GM18502 (cell line): ENCODE results near the gene ZFAND3.
"Not testable (repeated sequence)": the region's sequence is repeated elsewhere in the genome, so short reads cannot be mapped to it uniquely, and the experiment has no call there.

Experiments
- ATAC-seq: cut with Tn5 transposase; IDR thresholded peaks from one replicate; pipeline ENCODE4 v1.9.1; 2021; ENCODE audit warnings: mild to moderate bottlenecking; ENCODE audit not compliant: unreplicated experiment, poor library complexity

The ZFAND3 gene

DNA sequence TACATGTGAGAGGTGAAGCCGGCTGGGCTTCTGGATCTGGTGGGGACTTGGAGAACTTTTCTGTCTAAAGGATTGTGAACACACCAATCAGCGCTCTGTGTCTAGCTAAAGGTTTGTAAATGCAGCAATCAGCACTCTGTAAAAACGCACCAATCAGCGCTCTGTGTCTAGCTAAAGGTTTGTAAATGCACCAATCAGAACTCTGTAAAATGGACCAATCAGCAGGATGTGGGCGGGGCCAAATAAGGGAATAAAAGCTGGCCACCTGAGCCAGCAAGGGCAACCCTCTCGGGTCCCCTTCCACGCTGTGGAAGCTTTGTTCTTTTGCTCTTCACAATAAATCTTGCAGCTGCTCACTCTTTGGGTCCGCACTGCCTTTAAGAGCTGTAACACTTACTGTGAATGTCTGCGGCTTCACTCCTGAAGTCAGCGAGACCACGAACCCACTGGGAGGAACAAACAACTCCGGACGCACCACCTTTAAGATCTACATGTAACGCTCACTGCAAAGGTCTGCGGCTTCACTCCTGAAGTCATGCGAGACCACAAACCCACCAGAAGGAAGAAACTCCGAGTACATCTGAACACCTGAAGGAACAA is 143.1 kb downstream of the ZFAND3 start:
- ATAC-seq = not testable (repeated sequence)

DNA sequence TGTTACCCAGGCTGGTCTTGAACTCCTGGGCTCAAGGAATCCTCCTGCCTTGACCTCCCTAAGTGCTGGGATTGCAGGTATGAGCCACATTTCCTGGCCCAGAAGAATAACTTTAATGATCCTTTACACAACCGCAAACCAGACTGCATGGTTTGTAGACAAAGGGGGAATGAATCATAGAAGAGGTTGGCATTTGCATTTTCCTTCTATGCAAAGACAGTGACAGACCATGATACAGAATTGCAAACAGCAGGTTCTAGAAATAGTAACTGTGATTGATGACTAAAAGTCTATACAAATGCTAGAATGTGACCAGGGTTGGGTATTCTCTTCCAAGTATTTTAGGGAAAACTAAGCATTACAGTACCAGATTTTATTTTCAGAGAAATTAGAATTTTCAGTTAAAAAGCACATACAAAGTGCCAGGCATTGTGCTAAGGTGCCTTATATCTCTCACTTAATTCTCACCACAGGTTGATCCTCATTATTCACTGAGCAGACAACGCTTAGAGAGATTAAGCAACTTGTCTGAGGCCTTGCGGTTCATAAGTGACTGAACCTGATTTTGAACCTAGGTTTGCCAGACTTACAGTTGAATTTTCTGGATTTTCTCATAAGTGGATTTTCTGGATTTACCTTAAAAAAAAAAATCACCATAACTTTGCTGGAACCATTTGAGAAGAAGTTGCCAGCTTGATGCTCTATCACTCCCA is 146.6 kb downstream of the ZFAND3 start:
- ATAC-seq = no peak

DNA sequence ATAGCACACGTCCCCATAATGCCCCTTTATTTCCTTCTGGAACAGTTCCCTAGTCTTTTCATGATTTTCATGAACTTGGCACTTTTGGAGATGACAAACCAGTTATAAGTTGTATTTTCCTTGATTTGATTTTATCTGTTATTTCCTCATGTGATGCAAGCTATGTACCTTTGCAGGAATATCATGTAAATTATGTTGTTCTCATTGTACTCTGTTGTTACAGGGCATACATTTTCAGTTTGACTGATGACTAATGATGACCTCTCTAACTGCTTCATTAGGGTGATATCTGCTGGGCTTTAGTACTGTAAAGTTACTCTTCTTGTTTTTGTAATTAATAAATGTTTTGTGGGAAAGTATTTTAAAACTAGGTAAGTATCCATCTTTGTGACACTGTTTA is 147.3 kb downstream of the ZFAND3 start:
- no peak for ATAC-seq

DNA sequence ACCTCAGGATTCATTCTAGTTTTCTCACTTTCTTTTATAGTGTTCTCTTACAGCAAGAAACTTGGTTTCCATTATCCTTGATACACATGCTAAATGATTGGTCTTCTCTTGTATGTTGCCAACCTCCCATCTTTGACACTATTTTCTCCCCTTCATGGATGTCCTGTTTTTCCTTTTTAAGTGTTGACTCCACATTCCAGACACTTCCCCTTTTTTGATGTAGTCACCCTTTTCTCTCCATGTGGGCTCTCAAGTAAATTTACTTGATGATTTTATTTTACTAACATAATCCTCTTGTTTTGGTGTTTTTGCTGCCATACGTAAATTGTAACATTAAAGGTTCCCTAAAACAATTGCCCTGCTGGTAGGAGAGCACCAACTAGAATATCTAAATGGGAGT is 148.1 kb downstream of the ZFAND3 start:
- ATAC-seq = no peak

DNA sequence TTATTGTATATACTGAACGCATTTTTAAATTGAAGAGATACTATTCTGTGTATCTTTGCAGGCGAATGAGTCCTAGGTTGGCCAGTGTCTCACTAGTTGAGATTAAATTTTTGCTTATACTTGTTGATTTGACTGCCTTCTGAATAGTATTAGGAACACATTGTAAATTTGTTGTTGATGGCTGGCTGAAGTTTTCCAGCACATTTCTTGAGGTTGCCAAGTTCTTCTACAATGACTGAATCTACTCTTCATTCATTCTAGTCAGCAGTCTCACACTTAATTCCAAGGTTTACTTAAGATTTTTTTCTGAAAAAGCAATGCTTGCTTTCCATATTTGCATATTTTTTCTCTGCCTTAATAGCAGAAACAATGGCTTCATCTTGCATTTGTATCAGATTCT is 151.7 kb downstream of the ZFAND3 start:
- no peak for ATAC-seq

DNA sequence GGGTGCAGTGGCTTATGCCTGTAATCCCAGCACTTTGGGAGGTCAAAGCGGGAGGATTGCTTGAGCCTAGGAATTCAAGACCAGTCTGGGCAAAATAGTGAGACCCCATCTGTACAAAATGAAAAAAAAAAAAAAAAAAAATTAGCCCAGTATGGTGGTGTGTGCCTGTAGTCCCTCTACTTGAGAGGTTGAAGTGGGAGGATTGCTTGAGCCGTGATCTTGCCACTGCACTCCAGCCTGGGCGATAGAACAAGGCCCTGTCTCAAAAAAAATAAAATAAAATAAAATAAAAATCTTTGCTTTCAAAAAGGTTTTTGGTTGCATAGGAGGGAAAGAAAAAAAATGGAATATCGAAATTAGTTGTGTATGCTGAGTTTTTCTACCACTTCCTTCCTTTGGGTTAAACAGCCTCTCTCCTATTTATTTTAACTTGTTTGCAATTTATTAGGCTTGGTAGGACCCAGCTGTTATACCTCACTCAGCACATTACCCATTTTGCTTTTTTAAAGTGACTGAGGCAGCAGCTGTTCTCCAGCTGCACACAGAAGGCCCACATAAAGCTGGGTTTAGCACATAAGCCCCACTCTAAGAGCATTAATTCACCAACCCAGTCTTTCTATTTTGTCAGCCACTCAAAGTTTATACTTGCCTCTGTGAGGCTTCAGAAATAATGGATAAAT is 152.3 kb downstream of the ZFAND3 start:
- ATAC-seq = no peak

DNA sequence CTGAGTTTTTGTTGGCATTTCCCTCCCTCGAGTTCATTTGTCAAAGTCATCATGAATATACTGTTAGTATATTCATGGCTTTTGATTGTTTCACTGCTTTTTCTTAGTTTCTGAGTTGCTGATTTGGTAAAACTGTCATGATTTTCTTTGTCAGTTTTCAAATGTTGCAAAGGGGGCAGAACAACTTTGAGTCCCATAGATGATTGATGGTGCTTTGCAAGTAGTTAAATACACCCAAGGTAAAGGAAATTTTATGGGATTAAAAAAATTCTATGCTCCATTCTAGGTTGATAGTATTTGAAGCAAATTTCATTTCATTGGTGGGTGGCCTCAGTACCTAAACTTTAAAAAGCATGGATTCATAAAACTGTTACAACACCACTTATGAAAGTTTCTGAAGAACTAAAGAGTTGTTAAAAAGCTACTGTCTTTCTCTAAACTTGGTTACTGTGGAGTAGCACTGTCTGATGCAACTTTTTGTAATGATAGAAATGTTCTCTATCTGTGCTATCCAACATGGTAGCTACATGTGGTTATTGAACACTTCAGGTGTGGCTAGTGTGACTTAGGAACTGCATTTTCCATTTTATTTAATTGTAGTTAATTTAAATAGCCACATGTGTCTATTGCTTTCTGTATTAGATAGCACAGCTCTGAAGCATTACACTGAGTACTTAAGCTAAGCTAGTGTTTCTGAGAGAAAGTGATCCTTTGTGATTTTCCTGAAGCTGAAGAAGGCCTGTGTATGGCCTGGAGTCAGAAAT is 153.6 kb downstream of the ZFAND3 start:
- ATAC-seq = no peak

DNA sequence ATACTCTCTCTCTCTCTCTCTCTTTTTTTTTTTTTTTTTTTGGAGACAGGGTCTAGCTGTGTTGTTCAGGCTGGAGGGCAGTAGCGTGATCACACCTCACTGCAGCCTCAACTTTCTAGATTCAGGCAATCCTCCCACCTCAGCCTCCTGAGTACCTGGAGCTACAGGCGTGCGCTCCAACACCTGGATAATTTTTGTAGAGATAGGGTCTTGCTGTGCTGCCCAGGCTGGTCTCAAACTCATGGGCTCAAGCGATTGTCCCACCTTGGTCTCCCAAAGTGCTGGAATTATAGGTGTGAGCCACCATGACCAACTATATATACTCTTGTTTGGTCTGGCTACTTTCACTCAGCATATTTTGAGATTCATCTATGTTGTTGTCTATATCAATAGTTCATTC is 154.9 kb downstream of the ZFAND3 start:
- no peak for ATAC-seq

DNA sequence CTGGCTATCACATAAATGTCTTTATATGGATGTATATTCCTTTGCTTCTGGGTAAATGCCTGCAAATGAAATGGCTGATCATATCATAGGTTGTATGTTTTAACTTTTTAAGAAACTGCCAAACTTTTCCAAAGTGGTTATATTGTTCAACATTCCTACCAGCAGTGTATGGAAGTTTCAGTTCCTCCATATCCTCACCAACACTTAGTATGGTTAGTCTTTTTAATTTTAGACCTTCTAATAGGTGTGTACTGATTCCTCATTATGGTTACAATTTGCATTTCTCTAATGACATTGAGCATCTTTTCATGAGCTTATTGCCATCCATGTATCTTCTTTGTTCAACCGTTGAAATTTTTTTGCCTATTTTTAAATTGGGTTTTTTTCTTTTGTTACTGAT is 155.4 kb downstream of the ZFAND3 start:
- no peak for ATAC-seq

DNA sequence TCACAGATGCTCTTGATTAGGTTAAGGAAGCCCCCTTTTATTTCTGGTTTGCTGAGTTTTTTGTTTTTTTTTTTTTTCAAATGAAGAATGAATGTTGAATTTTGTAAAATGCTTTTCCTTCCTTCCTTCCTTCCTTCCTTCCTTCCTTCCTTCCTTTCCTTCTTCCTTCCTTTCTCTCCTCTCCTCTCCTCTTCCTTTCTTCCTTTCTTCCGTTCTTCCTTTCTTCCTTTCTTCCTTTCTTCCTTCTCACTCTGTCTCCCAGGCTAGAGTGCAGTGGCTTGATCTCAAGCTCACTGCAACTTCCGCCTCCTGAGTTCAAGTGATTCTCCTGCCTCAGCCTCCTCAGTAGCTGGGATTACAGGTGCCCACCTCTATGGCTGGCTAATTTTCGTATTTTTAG is 158.2 kb downstream of the ZFAND3 start:
- ATAC-seq = no peak

DNA sequence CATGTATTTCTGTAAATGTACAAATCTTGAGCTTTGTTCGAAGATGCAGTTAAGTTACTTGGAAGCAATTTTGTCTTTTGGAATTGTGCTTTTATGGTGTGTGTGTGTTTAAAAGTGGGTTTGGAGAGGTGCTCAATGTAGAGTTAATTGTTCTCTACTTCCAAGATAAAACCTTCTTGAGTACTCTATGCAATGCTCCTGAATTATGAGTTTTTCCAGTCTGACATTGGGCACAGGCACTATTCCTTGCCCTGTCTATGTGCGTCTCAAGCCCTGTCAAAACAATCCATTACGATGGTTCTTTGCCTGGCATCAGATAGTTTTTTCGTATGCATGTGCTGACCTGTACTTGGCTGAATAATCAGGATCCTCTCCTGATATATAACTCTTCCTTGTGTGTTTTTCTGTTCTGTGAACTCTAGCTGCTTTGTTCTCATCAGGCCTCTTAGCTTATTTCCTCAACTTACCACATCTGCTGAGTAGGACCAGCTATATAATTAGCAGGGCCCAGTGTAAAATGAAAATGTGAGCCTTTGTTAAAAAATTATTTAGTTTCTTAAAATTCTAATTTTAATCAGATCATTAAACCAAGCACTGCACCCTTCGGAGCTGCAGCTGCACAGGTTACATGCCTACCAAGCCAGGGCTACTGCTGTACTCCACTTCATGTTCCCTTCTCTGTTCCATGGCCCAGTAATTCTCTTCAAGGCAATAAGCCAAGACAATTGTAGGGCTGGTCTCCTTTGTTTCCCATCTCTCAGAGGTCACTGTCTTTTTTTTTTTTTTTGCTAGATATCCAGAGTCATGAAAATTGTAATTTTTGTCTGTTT is 160.1 kb downstream of the ZFAND3 start:
- no peak for ATAC-seq

DNA sequence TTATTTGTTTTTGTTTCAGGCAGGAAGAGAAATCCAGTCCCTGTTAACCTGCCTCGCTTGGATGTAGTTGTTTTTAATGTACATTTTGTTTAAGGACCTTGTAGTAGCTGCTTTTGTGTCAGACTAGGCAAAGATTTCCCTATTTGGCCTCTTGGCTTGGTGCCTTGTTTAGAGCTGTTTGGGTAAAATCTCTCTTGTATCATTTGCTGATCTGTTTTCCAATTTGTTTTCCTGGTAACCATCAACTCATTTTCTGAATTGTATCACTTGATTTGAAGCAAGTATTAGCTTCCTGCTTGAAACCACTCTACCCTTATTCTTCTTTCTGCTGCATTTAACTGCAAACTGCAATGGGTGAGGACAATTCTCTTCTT is 160.7 kb downstream of the ZFAND3 start:
- no peak for ATAC-seq

DNA sequence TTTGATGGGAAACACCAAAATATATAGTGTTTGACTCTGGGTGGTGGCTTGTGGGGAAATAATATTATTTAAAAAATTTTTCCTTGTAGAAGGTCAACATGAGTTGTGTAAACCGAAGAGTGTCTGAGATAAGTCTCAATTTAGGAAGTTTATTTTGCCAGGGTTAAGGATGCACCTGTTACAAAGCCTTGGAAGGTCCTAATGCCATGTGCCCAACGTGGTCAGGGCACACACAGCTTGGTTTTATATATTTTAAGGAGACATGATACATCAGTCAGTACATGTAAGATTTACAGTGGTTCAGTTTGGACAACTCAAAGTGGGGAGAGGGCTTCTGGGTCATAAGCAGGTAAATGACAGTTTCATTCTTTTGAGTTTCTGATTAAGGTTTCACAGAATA is 162.1 kb downstream of the ZFAND3 start:
- no peak for ATAC-seq

DNA sequence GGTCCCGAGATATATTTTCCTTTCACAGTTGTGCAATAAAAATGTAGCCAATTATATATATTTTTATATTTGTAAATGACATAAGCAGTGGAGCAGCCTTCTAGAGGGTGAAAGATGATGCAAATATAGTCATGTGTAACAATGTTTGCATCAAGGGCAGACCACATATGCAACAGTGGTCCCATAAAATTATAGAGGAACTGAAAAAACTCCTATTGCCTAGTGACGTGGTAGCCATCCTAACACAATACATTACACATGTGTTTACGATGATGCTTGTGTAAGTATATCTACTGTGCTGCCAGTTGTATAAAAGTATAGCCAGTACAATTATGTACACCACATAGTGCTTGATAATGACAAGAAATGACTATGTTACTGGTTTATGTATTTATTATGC is 162.8 kb downstream of the ZFAND3 start:
- no peak for ATAC-seq

DNA sequence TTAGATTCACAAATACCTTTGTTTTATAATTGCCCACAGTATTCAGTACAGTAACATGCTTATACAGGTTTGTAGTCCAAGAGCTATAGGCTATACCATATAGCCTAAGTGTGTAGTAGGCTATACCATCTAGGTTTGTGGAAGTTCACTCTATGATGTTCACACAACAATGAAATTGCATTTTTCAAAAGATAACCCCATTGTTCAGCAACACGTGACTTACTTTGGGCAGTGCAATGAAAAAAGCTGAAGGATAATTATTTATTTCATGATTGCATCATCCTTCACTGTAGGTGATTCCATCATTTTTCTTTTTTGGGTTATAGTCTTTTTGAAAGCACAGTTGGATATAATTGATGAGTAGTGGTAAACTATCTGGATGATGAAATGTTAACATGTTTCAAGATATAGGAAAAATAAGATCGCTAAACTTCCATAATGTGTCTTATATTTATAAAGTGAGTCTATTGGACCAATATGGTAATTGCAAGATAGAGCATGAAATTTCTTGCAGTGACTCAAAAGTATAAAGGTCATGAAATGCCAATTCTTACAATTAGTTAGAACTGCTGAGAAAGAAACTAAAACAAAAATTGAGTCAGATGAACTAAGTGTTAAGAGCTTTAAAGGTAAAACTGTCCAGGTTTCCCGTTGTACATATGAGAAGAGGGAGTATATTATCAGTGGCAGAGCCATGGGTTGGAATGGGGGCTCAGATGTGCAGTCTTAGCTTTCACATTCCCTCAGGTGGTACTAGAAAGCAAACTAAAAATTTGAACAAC is 164.4 kb downstream of the ZFAND3 start:
- no peak for ATAC-seq

DNA sequence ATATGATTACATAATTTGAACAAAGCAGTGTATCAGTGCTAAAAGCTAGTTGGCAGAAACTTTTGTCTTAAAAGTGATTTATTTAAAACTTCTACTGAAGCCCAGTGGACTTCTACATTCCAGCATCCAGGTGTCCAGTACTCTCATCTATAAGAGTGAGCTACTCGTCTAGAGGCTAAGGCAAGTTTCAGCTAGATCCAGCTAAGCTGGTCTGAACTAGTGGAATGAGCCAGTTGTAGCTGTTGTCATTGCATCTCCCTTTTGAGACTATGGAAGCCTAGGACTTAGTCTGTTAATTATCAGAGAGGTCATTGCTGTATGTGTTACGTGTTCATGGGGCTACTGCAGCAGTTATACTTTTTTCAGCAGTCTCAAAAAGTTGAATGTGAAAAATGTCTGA is 165.1 kb downstream of the ZFAND3 start:
- no peak for ATAC-seq

DNA sequence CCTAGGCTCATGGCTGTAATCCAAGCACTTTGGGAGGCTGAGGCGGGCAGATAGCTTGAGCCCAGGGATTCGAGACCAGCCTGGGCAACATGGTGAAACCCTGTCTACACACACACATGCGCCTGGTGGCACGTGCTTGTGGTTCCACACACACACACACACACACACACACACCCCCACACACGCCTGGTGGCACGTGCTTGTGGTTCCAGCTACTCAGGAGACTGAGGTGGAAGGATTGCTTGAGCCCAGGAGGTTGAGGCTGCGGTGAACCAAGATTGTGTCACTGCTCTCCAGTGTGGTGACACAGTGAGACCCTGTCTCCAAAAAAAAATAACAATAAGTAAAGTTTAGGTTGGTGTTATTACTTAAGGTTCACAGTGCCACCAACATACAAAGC is 165.8 kb downstream of the ZFAND3 start:
- ATAC-seq = no peak

DNA sequence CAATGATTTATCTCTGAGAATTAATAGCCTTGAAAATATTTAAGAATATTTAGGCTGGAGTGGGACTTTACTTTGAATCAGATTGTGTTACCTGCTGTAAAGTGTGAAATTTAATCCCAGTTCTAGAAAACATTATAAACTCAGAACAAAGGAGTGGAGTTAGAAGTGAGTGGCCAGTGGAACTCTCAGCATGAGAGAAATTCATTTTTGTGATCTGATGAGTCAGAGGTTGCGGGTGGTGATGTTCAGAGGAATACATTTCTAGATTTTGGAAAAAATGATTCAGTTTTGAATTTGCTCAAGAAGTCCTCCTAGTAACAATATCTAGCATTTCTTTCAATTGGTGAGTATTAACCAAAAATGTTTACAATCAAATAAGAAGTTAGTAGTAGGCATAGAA is 167.5 kb downstream of the ZFAND3 start:
- no peak for ATAC-seq

DNA sequence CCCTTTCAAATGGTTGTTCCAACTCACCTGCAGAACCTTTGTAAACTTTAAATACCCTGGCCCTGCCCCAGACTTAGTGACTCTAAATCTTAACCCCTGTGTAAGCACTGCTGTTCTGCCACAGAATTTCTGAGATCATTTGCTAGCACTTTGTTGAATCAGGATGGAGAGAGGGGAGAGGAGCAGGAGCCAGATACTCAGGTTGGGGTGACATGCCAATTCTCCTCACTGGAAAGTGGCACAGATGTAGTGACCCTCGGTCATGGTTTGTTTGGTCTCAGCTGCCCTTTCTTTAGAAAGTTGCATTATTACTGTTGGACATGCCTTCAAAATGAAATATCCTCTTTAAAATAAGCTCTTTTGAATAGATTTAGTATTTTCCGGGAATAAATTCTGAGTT is 168.0 kb downstream of the ZFAND3 start:
- ATAC-seq = no peak

DNA sequence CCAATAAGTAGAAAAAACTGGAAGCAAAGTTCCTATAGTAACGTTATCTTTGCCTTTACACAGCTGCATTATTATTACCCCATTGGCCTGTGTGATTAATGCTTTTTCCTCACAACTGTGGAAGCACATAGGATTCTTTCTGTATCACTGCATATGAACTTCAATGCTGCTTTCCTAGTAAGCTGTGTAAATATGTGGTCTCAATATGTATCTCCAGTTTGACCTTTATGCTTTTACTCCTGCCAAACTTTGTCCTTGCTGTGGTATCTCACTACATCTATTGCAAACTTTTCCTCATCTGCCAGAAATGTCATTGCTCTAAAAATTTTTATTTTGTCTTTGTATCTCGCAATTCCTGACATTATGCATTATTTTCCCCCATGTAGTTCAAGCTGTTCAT is 168.6 kb downstream of the ZFAND3 start:
- no peak for ATAC-seq
